Brain microvascular endothelial cell (primary cell): ENCODE measurements around the gene KAZN.

ENCODE experiments used
- DNase-seq: peaks from one replicate; pipeline ENCODE4 v3.0.0-alpha.2; 2020
- H3K27ac ChIP-seq: fragments of 250-450 bp; sonication (Bioruptor Pico); 2 replicates; pipeline ENCODE4 v1.5.1; 2020; ENCODE audit warnings: mild to moderate bottlenecking, moderate library complexity
- H3K27me3 ChIP-seq: fragments of 250-450 bp; sonication (Bioruptor Pico); replicated peaks from 2 replicates; pipeline ENCODE4 v1.5.1; 2020; ENCODE audit warnings: mild to moderate bottlenecking
- H3K36me3 ChIP-seq: fragments of 250-450 bp; sonication (Bioruptor Pico); replicated peaks from 2 replicates; pipeline ENCODE4 v1.5.1; 2020; ENCODE audit warnings: mild to moderate bottlenecking
- H3K4me3 ChIP-seq: 2 replicates; pipeline ENCODE4 v1.5.1; 2011; ENCODE audit warnings: low read depth, mild to moderate bottlenecking, control low read depth, low read length, moderate library complexity
- CTCF ChIP-seq: IDR thresholded peaks from 2 replicates; pipeline ENCODE4 v1.5.1; 2011; ENCODE audit warnings: low read depth, mild to moderate bottlenecking, moderate library complexity, low read length, control low read depth, inconsistent platforms; ENCODE audit errors: missing control alignments
- in situ Hi-C: cut with HindIII; loops from 2 replicates; pipeline ENCODE4 v1.10.0; 2017; ENCODE audit warnings: low sequenced_read_pairs, low pct_ligation_motif_present

The KAZN gene

DNA sequence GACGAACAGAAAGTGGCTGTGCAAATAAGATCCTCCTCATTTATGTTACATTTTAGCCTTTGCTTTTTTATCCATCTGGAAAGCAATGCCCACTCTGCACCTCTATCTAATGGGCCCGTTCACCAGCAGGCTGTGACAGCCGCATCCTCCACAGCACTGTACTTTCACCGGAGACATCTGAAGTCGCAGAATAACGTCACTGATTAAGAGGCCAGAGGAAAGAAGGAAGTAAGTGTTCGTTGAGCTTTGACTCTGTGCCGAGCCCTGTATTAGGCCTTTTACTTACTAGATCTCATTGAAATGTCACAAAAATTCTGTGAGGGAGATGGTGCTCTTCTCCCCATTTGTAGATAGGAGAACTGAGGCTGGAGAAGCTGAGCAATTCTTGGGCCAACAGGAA is 62.3 kb downstream of the KAZN start:
- no peaks in the 10 kb centered on the region for H3K36me3 ChIP-seq
- no peak overlapping the region for H3K27ac ChIP-seq
- no peak overlapping the region for H3K4me3 ChIP-seq
- no peaks in the 10 kb centered on the region for H3K27me3 ChIP-seq
- TF ChIP-seq CTCF: no peak
- DNase-seq: no peak
- in situ Hi-C loops: no loop called here

DNA sequence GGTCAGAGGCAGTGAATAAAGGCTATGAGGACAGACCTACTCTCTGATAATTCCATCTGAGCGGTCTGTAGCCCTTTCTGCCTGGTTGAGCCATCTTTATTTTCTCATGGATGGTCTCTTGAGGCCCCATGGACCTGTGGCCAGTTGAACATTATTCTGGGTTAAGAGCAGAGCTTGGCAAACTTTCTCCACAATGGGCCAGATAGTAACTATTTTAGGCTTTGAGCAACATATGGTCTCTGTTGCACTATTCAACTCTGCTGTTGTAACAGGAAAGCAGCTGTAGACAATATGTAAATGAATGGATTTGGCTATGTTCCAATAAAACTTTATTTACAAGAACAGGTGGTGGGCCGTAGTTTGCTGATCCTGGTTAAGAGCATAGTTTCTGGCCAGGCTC is 62.7 kb downstream of the KAZN start:
- no peak for TF ChIP-seq CTCF
- H3K36me3 ChIP-seq: no peaks in the 10 kb centered on the region
- no peak overlapping the region for H3K27ac ChIP-seq
- H3K4me3 ChIP-seq: no peak overlapping the region
- in situ Hi-C loops: no loop called here
- H3K27me3 ChIP-seq: no peaks in the 10 kb centered on the region
- DNase-seq: no peak

DNA sequence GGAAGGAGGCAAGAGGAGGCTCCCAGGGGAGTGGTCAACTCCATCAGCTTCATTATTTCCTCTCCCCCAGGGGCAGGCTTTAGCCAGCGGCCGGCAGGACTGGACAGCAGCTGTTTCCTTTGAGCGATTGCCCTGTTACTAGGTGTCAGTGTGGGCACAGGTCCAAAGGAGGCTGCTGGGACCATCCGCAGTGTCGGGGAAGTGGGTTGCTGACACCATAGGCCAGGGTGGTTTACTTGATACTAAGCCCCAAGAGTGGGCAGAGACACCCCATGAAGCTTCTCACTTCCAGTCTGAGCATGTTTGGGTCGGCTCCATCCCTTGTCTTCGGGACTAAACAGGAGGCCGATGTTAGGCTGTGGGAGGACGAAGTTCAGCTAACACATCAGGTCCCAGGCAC is 63.6 kb downstream of the KAZN start:
- no peaks in the 10 kb centered on the region for H3K27me3 ChIP-seq
- DNase-seq: no peak
- no peaks in the 10 kb centered on the region for H3K36me3 ChIP-seq
- in situ Hi-C loops: no loop called here
- no peak overlapping the region for H3K27ac ChIP-seq
- TF ChIP-seq CTCF: no peak
- no peak overlapping the region for H3K4me3 ChIP-seq

- in situ Hi-C loops: no loop called here
- H3K4me3 ChIP-seq: no peak overlapping the region
- no peaks in the 10 kb centered on the region for H3K27me3 ChIP-seq
- H3K27ac ChIP-seq: no peak overlapping the region
- no peak for TF ChIP-seq CTCF
- H3K36me3 ChIP-seq: no peaks in the 10 kb centered on the region
- no peak for DNase-seq
These were observed 65.3 kb downstream of the KAZN start for GRCh38 chr1:14663773-14664172.

GRCh38 chr1:14666373-14666772 is 67.9 kb downstream of the KAZN start:
- Histone ChIP-seq H3K27me3 (no peaks in the 10 kb centered on the region), H3K27ac (no peak overlapping the region), H3K36me3 (no peaks in the 10 kb centered on the region), H3K4me3 (no peak overlapping the region)
- in situ Hi-C loops: no loop called here
- no peak for DNase-seq
- TF ChIP-seq CTCF: no peak

DNA sequence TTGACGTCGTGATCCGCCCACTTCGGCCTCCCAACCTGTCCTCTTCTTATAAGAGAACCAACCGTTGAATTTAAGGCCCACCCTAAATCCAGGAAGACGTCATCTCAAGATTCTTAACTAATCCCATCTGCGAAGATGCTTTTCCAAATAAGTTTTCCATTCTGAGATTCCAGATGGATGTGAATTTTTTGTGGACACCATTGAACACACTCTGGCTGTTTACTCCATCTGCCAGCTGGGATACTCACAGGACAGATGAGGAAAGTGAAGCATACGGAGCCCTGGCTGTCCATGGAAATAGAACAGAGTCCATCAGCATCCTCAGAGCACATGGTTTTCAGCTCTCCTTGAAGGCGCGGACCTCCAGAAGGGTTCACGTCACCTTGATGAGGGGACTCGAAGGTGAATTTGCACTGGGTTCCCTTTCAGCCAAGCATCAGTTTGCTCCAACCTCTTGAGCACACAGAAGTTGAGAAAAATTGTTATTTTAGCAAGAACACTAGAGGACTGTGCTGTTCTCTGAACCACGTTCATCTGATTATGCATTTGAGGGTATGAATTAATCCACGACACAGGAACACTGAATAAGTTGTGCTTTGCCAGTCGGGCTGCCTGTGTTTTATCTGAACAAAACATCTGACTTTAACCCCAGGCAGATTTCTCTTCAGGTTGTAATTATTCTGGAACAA is 68.6 kb downstream of the KAZN start:
- H3K4me3 ChIP-seq: no peak overlapping the region
- H3K27me3 ChIP-seq: no peaks in the 10 kb centered on the region
- in situ Hi-C loops: no loop called here
- TF ChIP-seq CTCF: no peak
- no peak for DNase-seq
- no peaks in the 10 kb centered on the region for H3K36me3 ChIP-seq
- no peak overlapping the region for H3K27ac ChIP-seq
